Activated CD4-positive, alpha-beta T cell treated with anti-CD3 and anti-CD28 coated beads for 36 hours (primary cell): ENCODE data around the gene CEMP1. TPM values are rescaled to one million over a fixed set of nuclear protein-coding genes. Genes with fewer than 3 reads are reported as not detected.
A peak's percentile ranks its signal among the peaks of the same experiment; 100 is the strongest.

ENCODE experiments used
- ATAC-seq: fragments of 200-7000 bp; cut with Tn5 transposase; one replicate; pipeline ENCODE4 v1.10.0; 2021; ENCODE audit warnings: mild to moderate bottlenecking, moderate library complexity
- CTCF ChIA-PET: fragments of 350-600 bp; sonication (Branson Sonifier 250); formaldehyde crosslinking; loops from one replicate; lab custom pipeline; 2021; ENCODE audit warnings: antibody characterized with exemption; lab: Charles Lee
- POLR2A ChIA-PET: fragments of 350-600 bp; sonication (Branson Sonifier 250); formaldehyde crosslinking; loops from one replicate; lab custom pipeline; 2021; ENCODE audit warnings: antibody characterized with exemption, inconsistent platforms; lab: Charles Lee
- DNase-seq: peaks from one replicate; pipeline ENCODE4 v3.0.0-alpha.2; 2020
- H3K27ac Mint-ChIP-seq: one replicate; pipeline ENCODE4 v1.8.0; 2021; ENCODE audit warnings: mixed read lengths
- H3K27me3 Mint-ChIP-seq: one replicate; pipeline ENCODE4 v1.8.0; 2021; ENCODE audit warnings: mixed read lengths
- H3K36me3 Mint-ChIP-seq: one replicate; pipeline ENCODE4 v1.8.0; 2021; ENCODE audit warnings: low read depth, mixed read lengths
- H3K4me1 Mint-ChIP-seq: one replicate; pipeline ENCODE4 v1.8.0; 2021; ENCODE audit warnings: mixed read lengths
- H3K4me3 Mint-ChIP-seq: one replicate; pipeline ENCODE4 v1.8.0; 2021; ENCODE audit warnings: mild to moderate bottlenecking, moderate library complexity, mixed read lengths
- H3K9me3 Mint-ChIP-seq: one replicate; pipeline ENCODE4 v1.8.0; 2021; ENCODE audit warnings: low read depth, mixed read lengths
- intact Hi-C, 2 experiments: fragments of 100-400 bp; cut with DNase I in 1 of 2; cut with micrococcal nuclease in 1 of 2; formaldehyde crosslinking; loops; one replicate each; pipeline versions ENCODE4 v1.14.2 to v1.15.1; 2022 to 2024; cut with DNase I, micrococcal nuclease
- total RNA-seq, 2 experiments: library from RNA; stranded (reverse); gene quantifications; one replicate each; pipeline ENCODE4 v1.2.3, GENCODE V29; 2021

The CEMP1 gene
- total RNA-seq, 2 experiments from 2014 or later: not detected

DNA sequence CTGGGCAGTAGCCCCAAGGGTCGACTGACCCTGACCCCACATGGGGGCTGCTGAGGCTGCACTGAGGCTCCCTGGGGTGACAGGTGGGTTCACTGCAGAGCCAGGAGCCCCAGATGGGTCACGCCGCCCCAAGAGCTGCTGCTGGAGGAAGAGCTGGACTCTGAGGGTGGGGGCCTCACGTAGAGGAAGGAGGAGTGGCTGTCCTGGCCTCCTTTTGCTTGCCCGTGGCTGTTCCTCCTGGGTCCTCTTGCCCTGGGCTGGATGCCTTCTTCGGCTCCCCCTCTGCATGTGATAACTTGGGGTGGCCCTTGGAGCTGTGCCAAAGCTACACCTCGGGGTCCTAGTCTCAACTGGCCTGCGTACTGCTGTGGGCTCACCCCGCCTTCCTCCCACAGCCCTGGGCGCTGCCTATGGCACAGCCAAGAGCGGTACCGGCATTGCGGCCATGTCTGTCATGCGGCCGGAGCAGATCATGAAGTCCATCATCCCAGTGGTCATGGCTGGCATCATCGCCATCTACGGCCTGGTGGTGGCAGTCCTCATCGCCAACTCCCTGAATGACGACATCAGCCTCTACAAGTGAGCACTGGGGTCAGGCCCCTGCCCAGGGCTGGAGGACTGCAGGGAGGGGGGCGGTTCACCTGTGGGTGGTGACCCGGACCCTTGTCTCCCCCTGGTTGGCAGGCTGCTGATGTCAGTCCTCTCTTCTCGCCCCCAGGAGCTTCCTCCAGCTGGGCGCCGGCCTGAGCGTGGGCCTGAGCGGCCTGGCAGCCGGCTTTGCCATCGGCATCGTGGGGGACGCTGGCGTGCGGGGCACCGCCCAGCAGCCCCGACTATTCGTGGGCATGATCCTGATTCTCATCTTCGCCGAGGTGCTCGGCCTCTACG lies 12.1 kb downstream of the CEMP1 start:
- Mint-ChIP-seq H3K4me1 (peaks cover 56% of the 10 kb centered on the region), H3K9me3 (no peaks in the 10 kb centered on the region), H3K27ac (peak overlapping the region; percentile 82), H3K4me3 (peak overlapping the region; percentile 80), H3K36me3 (peaks cover 21% of the 10 kb centered on the region), H3K27me3 (no peaks in the 10 kb centered on the region)
- POLR2A ChIA-PET: no interaction called here
- no peak for ATAC-seq
- no peak for DNase-seq
- CTCF ChIA-PET: interaction anchor here (2.5 kb wide), 1 partner anchor 18 kb away, joined by 11 read pairs; no protein-coding TSS in a partner anchor
- intact Hi-C loops: loop anchor here in 1 of 2 experiments (10.0 kb wide), 1 partner anchor 524 kb away; no protein-coding TSS in a partner anchor

DNA sequence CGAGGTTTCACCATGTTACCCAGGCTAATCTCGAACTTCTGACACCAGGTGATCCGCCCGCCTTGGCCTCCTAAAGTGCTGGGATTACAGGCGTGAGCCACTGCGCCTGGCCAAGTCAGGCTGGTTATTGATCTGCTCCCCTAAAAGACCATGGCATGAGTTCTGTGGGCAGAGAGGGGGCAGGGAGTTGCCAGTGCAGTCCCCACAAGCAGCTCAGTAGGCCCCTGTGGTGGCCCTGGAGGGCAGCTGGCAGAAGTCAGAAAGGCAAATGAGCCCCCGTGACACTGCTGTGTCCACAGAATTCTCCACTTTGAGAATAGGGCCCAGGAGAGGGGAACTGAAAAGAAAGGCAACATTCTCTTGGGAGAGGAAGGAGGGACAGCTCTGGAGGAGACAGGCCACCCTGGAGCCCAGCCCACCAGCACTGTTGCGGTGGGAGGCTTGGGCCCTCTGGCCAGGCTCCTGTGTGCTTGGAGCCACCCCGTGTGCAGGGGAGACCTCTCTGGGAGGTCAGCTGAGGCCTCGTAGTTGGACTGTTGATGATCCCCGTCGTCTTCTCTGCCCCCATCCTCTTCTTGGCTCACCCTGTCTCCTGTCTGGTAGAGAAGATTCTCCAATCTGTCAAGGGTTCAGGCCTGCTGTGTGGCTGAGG lies 13.1 kb downstream of the CEMP1 start:
- Mint-ChIP-seq H3K4me3 (no peak overlapping the region), H3K27ac (no peak overlapping the region), H3K27me3 (no peaks in the 10 kb centered on the region), H3K36me3 (peaks cover 17% of the 10 kb centered on the region), H3K9me3 (no peaks in the 10 kb centered on the region), H3K4me1 (peaks cover 55% of the 10 kb centered on the region)
- intact Hi-C loops: loop anchor here in 1 of 2 experiments (10.0 kb wide), 1 partner anchor 523 kb away; no protein-coding TSS in a partner anchor
- CTCF ChIA-PET: interaction anchor here (2.5 kb wide), 1 partner anchor 17 kb away, joined by 11 read pairs; no protein-coding TSS in a partner anchor
- ATAC-seq (no peak), DNase-seq (no peak)
- POLR2A ChIA-PET: interaction anchor here (0.6 kb wide), 1 partner anchor 1711 kb away, joined by 3 read pairs; no protein-coding TSS in a partner anchor

DNA sequence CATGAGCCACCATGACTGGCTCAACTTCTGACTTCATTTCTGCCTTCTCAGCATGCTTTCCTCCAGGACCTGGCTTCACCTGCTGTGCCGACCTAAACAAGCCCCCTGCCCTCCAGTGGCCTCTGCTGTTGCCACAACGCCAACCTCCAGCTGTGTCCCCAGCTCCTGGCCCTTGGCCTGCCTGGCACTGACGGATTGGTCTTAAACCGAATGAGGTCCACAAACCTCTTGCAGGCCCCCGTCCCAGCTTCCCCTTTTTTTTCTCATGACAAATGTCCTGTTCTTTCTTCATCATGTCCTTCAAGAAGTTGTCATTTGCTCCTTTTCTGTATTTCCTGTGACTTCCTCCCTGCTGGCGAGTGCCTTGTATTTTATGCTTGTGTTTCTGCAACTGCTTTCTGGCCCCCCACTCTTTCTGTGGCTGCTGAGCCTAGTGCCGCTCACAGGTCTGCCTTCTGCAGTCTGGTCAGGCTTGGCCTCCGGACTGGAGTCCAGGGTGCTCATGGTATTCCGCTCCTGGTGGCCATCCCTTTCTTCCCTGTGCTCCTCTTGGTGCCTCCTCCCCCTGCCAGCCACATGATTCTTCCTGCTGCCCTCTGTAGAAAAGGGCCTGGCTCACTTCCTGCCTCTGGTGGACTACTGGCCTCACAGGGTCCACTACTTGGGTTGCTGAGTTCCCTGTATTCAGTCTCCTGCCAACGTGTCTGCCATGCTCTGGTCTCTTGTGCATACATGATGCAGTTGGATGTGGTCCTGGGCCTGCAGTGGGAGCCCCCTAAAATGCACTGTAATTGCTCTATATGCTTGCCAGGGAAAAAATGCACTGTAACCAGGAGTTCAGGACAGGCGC lies 14.6 kb downstream of the CEMP1 start:
- Mint-ChIP-seq H3K27ac (peak overlapping the region; percentile 82), H3K27me3 (no peaks in the 10 kb centered on the region), H3K4me3 (peak overlapping the region; percentile 93), H3K4me1 (peaks cover 61% of the 10 kb centered on the region), H3K36me3 (peaks cover 17% of the 10 kb centered on the region), H3K9me3 (no peaks in the 10 kb centered on the region)
- ChIA-PET POLR2A (interaction anchor here (0.6 kb wide), 1 partner anchor 73 kb away, joined by 3 read pairs; no protein-coding TSS in a partner anchor), CTCF (interaction anchor here (1.0 kb wide), 1 partner anchor 15 kb away, joined by 3 read pairs; no protein-coding TSS in a partner anchor)
- DNase-seq (no peak), ATAC-seq (no peak)
- intact Hi-C loops: loop anchor here in 1 of 2 experiments (10.0 kb wide), 1 partner anchor 522 kb away; no protein-coding TSS in a partner anchor

DNA sequence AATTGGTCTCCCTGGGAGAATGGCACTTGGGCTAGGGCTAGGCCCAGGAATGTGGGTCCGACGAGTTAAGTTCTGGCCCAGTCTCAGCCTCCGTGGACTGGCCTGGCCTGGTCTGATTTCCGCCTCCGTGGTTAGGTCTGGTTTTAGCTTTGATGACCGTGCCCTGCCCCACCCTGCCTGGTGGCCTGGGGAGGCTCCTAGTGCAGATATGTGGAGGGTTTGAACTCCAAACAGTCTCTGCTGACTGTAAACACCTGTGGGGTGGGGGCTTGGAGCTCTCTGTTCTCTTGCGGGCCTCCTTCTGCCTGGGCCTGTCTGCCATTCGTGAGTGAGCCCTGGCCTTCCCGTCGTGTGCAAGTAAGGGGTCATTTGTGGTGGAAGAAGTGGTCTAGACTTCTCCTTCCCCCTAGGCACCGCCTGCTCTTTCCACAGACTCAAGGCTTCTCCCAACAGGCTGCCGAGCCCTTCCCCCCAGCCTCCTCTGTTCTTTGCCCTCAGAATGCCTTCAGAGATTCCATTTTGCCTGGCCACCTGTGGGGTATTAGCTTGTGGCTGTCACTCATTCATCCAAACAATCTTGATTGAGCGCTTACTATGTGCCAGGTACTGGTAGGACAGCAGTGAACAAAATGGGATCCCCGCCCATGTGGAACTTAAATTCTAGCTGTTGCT lies 15.9 kb downstream of the CEMP1 start:
- ATAC-seq (no peak), DNase-seq (no peak)
- H3K4me3 Mint-ChIP-seq: peak overlapping the region; percentile 93
- peak overlapping the region; percentile 95 for H3K27ac Mint-ChIP-seq
- H3K36me3 Mint-ChIP-seq: peaks cover 13% of the 10 kb centered on the region
- POLR2A ChIA-PET: interaction anchor here (0.6 kb wide), 2 partner anchors 525 to 734 kb away, joined by 3 read pairs; no protein-coding TSS in a partner anchor
- H3K4me1 Mint-ChIP-seq: peaks cover 53% of the 10 kb centered on the region
- intact Hi-C loops: loop anchor here in 1 of 2 experiments (10.0 kb wide), 1 partner anchor 521 kb away; no protein-coding TSS in a partner anchor
- CTCF ChIA-PET: interaction anchor here (0.5 to 1.0 kb wide), 3 partner anchors 14 to 735 kb away, joined by 3 read pairs; no protein-coding TSS in a partner anchor
- H3K9me3 Mint-ChIP-seq: no peaks in the 10 kb centered on the region
- no peaks in the 10 kb centered on the region for H3K27me3 Mint-ChIP-seq

DNA sequence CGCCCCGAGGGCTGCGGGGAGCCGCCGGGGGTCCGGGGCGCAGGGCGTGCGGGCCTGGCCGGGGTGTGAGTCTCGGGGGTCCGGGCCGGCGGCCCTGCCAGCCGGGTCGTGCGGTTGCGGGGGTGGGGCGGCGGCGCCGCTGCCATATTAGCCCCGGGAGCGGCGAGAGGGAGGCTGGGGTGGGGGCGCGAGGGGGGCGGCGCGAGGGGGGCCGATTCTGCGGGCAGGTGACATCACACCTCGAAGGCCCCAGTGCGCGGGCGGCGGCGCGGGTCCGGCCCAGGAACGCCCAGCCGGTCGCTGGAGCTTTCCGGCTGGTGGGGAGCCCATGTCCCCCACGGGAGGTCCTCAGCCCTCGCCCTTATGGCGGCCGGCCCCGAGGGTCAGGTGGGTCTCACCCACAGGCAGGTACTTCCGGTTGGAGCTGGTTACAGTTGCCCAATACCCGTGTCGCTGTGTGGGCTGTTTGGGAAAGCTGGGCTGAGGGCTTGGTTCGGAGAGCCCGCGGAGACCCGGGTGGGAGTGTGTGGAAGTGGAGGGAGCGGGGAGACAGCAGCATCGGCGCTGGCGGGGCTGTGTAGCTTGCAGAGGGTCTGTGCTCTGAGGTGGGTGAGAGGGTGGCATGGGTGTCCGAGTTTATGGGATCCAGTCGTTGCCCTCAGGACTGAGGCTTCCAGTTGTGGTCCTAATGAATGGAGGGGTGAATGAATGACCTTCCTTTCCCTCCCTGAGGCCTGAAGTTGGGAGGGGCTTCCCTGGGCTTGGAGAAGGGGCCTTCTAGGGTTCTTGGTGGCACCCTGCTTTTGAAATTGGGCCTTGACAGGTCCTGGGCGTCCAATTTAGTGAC lies 16.7 kb downstream of the CEMP1 start:
- intact Hi-C loops: loop anchor here (5.0 to 10.0 kb wide), 2 partner anchors 37 to 520 kb away; partner anchors contain the start of gene TBC1D24 (in 1 of the 2)
- H3K36me3 Mint-ChIP-seq: peaks cover 8% of the 10 kb centered on the region
- peaks cover 48% of the 10 kb centered on the region for H3K4me1 Mint-ChIP-seq
- H3K27me3 Mint-ChIP-seq: no peaks in the 10 kb centered on the region
- POLR2A ChIA-PET: no interaction called here
- CTCF ChIA-PET: interaction anchor here (0.6 kb wide), 1 partner anchor 736 kb away, joined by 3 read pairs; no protein-coding TSS in a partner anchor
- H3K27ac Mint-ChIP-seq: peak overlapping the region; percentile 95
- ATAC-seq (peak; percentile 17), DNase-seq (peak; percentile 59)
- peak overlapping the region; percentile 93 for H3K4me3 Mint-ChIP-seq
- H3K9me3 Mint-ChIP-seq: no peaks in the 10 kb centered on the region

DNA sequence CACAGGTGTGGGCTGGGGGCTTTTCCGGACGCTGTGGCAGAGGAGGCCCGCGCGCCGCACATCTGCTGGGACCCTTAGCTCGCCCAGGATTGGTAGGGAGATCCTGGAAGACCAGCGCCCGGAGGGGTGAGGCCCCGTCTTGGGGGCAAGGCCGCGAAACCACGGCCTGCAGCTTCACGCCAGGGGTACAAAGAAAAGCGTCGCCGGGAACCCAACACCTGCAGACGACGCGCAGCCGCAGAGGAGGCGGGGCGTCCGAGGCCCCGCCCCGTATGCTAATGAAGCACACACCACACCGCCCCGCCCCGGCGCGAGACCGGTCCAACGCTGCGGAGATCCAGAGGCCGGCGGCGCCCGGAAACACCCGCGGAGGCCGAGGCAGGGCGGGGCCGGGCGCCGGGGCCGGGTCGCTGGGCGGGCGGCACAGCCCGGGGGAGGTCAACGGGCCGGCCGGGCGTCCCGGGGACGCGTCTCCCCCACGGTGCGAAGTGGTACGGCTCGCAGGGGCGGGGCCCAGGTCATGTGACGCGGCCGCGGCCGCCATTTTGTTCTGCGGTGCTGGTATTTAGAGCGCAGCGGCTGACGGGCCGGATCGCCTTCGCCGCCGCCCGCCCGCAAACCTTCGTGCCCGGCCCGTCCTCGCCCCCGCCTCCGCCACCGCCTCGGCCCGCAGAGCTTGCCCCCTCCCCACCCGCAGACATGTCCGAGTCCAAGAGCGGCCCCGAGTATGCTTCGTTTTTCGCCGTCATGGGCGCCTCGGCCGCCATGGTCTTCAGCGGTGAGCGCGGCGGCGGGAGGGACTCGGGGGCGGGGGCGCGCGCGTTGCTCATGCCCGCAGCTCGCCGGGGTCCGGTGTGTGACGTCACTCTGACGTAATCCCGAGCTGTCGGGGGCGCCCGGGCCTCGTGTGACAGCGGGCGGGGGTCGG lies 17.5 kb downstream of the CEMP1 start, which contains the start of gene ATP6V0C:
Gene ATP6V0C (plus strand): TSS at position 548 of the 928 bp plus-strand sequence. CDS start 152 bp downstream, at position 700.
- H3K4me3 Mint-ChIP-seq: peak within 1 kb of the TSS; percentile 93
- peak; percentile 90 for ATAC-seq
- POLR2A ChIA-PET: no interaction called here

DNA sequence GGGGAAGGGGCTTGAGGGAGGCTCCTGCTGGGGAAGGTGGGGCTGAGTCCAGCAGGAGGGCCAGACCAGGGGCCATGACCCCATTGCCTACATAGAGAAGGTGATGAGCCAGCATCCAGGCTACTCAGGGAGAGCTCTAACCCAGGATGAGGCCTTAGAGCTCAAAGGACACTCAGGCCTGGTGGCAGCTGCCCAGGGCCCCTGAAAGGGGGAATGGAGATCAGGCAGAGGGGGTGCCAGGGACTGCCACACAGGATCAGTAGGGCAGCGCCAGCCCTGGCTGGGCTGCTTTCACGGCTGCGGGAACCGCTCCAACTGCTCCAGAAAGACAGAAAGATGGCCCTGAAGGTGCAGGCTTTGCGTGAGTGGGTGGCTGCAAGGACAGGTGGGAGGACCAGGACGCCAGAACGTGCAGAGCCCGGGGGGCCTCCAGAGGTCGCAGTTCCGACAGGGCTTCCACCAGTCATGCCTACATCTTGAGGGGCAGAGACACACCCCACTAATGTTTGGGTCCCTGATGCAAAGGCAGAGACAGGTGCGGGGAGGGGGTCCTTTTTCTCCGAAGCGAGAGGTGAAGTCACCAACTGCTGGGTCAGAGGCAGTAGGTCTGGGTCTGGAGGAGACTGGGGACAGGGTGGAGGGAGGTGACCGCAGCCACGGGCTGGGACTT lies 18.3 kb downstream of the CEMP1 start:
- Mint-ChIP-seq H3K27ac (peak overlapping the region; percentile 77), H3K36me3 (peaks cover 6% of the 10 kb centered on the region), H3K4me1 (peaks cover 38% of the 10 kb centered on the region), H3K27me3 (no peaks in the 10 kb centered on the region), H3K4me3 (peak overlapping the region; percentile 83), H3K9me3 (no peaks in the 10 kb centered on the region)
- intact Hi-C loops: loop anchor here (1.0 to 10.0 kb wide), 15 partner anchors 18 to 518 kb away; partner anchors contain the start of genes TBC1D24 (in 2 of the 2), ABCA3 (in 1 of the 2), CCNF (in 1 of the 2) and CEMP1 (in 1 of the 2)
- ChIA-PET CTCF (interaction anchor here (0.6 to 0.7 kb wide), 2 partner anchors 124 to 306 kb away, joined by 3 to 4 read pairs; no protein-coding TSS in a partner anchor), POLR2A (no interaction called here)
- no peak for ATAC-seq
- DNase-seq: no peak

More for the DNA sequence above, 17.5 kb downstream of the CEMP1 start, which contains the start of gene ATP6V0C:
- peaks cover 6% of the 10 kb centered on the region for H3K36me3 Mint-ChIP-seq
- DNase-seq: peak; percentile 95
- intact Hi-C loops: loop anchor here (1.0 to 10.0 kb wide), 15 partner anchors 18 to 519 kb away; partner anchors contain the start of genes TBC1D24 (in 2 of the 2), ABCA3 (in 1 of the 2), CCNF (in 1 of the 2) and CEMP1 (in 1 of the 2)
- peaks cover 44% of the 10 kb centered on the region for H3K4me1 Mint-ChIP-seq
- no peaks in the 10 kb centered on the region for H3K9me3 Mint-ChIP-seq
- peak within 1 kb of the TSS; percentile 95 for H3K27ac Mint-ChIP-seq
- no peaks in the 10 kb centered on the region for H3K27me3 Mint-ChIP-seq
- CTCF ChIA-PET: no interaction called here
